Measurements from ENCODE around the gene LGR6.
A peak's percentile ranks its signal among the peaks of the same experiment; 100 is the strongest.
"Not testable (repeated sequence)": the region's sequence is repeated elsewhere in the genome, so short reads cannot be mapped to it uniquely, and the experiment has no call there.

LGR6 gene

GRCh38 chr1:202179828-202180750 lies 13.5 kb upstream of the LGR6 start:
- DNase-seq (ENCODE audit: low read depth in 3 of 3) = no peak

DNA sequence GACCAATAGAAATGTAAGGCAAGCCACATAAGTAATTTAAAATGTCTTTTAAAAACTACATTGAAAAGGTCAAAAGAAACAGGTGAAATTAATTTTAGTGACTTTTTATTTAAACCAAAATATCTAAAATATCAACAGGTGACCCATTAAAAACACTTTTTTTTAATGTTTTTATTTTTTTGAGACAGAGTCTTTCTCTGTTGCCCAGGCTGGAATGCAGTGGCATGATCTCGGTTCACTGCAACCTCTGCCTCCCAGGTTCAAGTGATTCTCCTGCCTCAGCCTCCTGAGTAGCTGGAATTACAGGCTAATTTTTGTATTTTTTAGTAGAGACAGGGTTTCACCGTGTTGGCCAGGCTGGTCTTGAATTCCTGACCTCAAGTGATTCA lies 12.9 kb upstream of the LGR6 start:
- DNase-seq (ENCODE audit: low read depth in 3 of 3) = not testable (repeated sequence)

DNA sequence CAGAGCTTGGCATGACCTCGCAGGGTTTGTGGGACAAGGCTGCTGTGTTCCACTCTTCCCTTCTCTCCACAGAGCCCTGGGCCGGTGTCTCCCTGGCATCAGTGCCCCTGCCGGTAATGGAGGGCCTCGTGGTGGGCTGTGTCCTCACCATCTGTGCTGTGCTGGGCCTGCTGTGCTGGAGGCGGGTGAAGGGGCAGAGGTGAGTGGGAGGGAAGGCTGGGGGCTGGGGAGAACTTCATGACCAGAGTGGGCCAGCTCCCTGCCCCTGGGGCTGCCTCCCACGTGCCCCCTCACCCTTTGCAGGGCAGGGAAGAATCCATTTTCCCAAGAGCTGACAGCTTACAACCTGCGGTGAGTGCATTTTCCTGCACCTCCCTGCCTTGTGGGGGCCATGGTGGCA lies 12.0 kb upstream of the LGR6 start:
- DNase-seq (ENCODE audit: low read depth in 3 of 3) = no peak

DNA sequence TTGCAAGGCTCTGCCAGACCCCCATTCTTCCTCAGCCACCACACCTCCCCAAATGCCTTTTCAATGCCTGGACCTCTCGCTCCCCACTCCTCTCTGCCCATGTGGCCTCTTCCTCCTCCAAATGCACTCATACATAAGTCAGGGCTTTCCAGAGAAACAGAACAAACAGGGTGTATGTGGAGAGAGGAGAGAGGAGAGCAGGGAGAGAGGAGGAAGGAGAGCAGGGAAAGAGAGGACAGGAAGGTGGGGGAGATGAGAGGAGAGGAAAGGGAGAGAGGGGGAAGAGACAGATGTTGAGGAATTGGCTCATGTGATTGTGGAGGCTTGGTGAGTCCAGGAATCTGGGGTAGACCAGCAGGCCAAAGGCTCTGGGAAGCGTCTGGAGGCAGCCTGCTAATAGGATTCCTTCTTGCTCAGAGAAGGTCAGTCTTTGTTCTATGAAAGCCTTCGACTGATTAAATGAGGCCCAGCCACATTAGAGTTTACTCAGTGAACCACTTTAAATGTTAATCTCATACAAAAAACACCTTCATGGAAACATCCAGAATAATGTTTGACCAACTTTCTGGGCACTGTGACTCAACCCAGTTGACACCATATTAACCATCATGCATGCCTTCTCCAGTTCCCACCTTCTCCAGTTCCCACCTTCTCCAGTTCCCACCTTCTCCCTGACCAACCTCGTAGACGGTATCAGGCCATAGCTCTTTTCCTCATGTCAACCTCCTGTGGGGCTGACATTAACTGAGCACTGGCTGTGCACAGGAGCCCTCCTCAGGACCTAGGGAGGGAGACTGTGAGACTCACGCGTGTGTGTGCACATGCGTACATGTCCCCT lies 11.3 kb upstream of the LGR6 start:
- DNase-seq (ENCODE audit: low read depth in 3 of 3) = no peak

- peak; percentile 59 to 73 (median 67) for DNase-seq (ENCODE audit: low read depth in 3 of 3)
Measured at GRCh38 chr1:202184750-202185460, 8.7 kb upstream of the LGR6 start.

GRCh38 chr1:202186327-202186726 lies 7.3 kb upstream of the LGR6 start:
- no peak for DNase-seq (ENCODE audit: low read depth in 3 of 3)

GRCh38 chr1:202187041-202187671 lies 6.4 kb upstream of the LGR6 start:
- no peak for DNase-seq (ENCODE audit: low read depth in 3 of 3)

GRCh38 chr1:202187697-202188407 lies 5.7 kb upstream of the LGR6 start:
- no peak for DNase-seq (ENCODE audit: low read depth in 3 of 3)

GRCh38 chr1:202189001-202189790 lies 4.4 kb upstream of the LGR6 start:
- DNase-seq (ENCODE audit: low read depth in 3 of 3) = peak; percentile 64 to 83 (median 80)

DNA sequence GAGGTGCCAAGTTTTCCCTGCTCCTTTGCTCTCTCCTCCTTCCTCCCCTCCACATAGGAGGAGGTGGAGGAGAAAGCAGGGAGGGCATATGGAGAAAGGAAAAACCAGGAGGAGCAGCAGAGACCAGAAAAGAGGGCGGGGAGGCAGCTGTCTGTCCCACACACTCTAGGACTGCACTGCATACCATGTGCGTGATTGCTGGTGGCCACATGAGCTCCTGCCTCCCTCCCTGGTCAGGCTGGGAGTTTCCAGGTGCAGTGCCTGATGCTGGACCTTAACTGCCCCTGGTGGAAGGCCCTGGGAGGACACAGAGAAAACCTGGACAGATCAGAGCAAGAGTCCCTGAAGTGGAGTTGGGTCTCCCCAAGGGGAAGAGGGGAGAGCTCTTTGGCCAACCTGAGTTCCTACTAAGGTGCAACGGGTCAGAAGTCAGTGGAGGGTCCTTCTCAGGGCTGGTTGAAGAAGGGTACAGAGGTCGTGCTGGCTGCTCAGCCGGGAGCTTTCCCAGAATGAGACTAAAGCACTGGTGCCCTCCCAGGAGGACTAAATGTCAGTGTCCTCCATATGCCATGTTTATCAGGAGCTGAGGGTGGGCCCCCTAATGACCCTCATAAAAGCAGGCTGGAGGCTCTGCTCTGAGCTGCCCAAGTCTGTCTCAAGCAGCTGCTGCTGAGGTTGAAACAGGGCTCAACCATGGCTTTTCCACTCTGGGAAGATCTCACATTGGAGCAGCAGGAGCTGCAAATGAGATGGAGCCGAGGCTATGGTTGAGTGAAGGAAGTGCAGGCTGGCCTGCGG lies 3.5 kb upstream of the LGR6 start:
- no peak for DNase-seq (ENCODE audit: low read depth in 3 of 3)

DNA sequence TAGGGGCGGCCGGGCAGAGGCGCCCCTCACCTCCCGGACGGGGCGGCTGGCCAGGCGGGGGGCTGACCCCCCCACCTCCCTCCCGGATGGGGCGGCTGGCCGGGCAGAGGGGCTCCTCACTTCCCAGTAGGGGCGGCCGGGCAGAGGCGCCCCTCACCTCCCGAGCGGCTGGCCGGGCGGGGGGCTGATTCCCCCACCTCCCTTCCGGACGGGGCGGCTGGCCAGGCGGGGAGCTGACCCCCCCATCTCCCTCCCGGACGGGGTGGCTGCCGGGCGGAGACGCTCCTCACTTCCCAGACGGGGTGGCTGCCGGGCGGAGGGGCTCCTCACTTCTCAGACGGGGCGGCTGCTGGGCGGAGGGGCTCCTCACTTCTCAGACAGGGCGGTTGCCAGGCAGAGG lies 2.2 kb upstream of the LGR6 start:
- not testable (repeated sequence) for DNase-seq (ENCODE audit: low read depth in 3 of 3)

DNA sequence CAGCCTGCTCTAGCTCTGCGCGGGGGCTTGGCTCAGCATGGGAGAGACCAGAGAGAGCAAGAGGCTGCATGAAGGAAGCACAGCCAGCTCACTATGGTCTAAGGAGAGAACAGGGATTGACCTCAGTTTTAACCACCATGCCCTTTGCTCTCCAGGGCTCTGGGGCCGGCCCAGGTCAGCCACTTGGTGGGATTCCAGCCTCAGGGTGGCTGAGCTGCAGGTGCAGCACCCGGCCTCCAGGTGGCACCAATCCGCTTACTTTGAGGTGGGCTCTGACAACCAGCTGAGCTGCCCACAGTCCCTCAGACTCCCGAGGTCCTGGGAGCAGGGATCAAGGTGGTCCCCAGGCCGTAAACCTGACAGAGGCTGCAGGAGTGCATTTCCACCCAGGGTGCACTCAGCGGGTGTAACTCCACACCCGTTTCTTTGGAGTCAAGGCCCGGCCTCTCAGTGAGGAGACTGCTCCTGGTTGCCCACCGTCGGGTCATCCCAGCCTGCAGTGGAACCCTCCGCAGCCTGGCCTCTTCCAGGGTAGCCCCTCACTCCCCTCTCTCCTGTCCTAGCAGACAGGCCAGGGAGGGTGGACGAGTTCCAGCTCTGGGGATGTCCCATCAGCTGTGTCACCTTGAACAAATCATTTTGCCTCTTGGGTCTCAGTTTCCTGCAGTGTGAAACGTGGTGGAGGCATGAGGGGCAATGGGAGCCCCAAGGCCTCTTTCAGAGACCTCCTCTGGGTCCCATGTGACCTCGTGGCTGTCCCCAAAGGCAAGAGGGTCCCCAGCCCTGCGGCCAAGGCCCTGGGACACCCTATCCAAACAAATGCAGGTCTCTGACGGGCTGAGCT lies 607 bp upstream of the LGR6 start:
- DNase-seq (ENCODE audit: low read depth in 3 of 3) = peak in 2 of 3 donors; percentile 18 to 46

GRCh38 chr1:202194328-202194648 lies 689 bp downstream of the LGR6 start:
- no peak for DNase-seq (ENCODE audit: low read depth in 3 of 3)

- no peak for DNase-seq (ENCODE audit: low read depth in 3 of 3)
Measured at GRCh38 chr1:202197653-202198365, 4.2 kb downstream of the LGR6 start.

GRCh38 chr1:202198366-202198724 lies 4.7 kb downstream of the LGR6 start:
- DNase-seq (ENCODE audit: low read depth in 3 of 3) = no peak

DNA sequence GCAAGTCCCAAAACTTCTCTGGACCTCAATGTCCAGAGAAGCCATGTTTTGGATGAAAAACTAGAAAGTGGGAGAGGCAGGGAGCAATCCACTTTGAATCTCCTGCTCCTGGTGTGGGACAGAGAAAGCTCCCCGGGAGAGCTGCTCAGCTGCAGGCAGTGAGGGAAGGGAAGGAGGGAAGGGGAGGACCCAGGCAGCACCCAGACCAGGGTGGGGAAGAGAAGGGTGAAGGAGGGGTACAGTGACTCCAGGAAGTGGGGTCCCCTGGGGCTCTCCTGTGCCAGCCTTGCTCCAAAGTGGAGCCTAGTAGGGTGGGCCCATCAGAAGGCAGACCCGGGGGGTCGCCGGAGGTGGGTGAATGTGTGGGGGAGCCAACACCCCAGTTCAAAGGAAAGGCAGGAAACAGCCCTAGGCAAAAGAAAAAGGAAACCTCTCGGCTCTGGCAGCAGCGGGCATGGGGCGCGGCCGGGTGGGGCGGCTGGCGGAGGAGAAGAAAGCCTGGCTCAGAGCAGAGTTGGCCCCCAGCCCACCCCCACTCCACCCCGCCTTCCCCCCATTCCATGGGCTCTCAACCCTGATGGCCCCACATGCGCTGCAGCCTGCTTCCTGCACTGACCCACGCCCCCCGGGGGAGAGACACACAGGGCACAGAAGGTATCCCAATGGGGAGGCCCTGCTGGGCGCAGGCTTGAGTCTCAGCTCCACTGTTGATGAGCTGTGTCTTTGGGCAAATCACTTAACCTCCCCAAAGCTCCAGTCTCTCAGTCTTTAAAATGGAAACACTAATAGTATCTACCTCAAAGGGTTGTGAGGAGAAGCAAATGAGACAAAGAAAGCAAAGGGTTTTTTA lies 5.7 kb downstream of the LGR6 start:
- no peak for DNase-seq (ENCODE audit: low read depth in 3 of 3)

GRCh38 chr1:202200112-202200548 lies 6.5 kb downstream of the LGR6 start:
- no peak for DNase-seq (ENCODE audit: low read depth in 3 of 3)

All from stimulated activated CD4-positive, alpha-beta T cell treated with anti-CD3 and anti-CD28 coated beads, TNF-alpha, amount 100 ng/mL, for 48 hours (primary cell).